Suppressor macrophage treated with lipopolysaccharide for 1 hour (primary cell): Measurements from ENCODE around the gene STXBP1.
A peak's percentile ranks its signal among the peaks of the same experiment; 100 is the strongest.

Experiments
- DNase-seq, 3 donors: peaks; one replicate each; pipeline ENCODE4 v3.0.0-alpha.2; 2020 to 2022

Gene STXBP1

DNA sequence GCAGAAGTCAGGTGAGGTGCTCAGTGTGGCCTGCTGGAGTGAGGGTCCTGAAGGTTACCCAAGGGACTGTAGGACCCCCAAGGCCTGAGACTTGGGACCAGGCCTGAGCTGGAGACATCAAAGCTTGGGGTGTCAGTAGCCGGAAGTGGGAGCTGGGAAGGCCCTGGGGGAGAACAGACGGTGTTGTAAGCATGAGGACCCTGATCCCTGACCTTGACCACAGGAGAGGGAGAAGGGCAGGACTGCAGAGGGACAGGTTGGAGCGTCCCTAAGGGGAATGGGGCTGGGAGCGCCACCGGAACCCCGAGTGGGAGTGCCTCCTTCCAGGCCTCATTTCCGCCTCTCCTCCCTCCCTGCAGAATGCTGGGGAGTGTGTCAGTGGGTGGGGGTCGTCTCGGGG lies 104.3 kb downstream of the STXBP1 start:
- no peak for DNase-seq

DNA sequence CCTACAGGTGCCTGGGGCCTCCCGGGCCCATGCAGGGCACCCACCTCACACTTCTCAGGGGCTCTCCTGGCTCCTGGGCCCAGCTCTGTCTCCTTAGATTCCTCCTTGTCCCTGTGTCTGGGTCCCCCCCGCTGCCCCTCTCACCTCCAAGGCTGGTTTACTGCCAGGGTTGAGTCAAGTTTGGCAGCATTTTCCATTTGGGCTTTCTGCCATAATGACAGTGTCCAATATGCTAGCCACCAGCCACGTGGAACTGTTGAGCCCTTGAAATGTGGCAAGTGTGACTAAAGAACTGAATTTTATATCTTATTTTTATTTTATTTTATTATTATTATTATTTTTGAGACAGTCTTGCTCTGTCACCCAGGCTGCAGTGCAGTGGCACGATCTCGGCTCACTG lies 105.7 kb downstream of the STXBP1 start:
- DNase-seq, result no peak

DNA sequence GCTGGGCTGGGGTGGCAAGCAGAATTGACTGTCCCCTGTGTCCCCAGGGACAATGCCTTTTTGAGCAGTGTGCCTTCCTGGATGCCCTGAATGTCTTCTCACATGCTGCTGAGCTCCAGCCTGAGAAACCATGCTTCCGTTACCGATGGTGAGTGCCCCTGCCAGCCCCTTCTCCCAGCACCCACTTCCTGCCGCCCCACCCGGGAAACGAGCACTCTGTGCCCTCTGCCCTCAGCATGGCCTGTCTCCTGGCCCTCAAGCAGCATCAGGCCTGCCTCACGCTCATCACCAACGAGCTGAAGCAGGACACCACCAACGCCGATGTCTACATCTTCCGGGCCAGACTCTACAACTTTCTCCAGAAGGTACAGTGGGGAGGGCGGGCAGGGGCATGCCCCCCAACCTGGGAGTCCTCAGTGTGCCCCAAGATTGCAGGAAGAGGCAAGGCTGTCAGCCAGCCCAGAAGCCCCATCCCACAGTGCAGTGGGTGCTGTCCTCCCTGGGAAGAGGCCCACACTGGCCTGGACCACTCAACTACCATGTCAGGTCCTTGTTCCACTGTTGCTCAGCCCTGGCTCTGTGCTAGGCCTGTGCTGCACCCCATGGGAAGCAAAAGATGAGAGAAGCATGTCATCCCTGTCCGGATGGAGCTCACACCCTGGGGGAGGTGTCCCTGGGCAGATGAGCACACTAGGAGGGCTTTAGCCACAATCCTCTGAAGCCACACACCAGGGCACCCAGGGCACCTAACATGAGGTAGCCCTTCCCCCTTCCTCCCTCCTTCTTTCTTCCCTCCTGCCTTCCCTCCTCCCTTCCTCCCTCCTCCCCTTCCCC lies 108.2 kb downstream of the STXBP1 start:
- DNase-seq, result no peak

DNA sequence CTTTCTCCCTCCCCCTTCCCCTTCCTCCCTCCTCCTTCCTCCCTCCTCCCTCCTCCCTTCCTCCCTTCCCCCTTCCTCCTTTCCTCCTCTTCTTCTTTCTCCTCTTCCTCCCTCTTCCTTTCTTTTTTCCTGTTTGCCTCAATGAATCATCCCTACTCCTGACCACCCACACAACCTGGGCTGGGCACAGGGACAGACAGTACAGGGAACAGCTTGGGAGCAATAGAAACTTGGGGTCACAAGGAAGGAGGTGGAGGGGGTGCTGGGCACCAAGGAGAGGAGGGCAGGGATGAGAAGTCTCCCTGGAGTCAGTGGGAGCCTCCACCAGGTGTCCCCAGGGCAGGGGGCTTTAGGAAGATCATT lies 108.8 kb downstream of the STXBP1 start:
- DNase-seq, result no peak

DNA sequence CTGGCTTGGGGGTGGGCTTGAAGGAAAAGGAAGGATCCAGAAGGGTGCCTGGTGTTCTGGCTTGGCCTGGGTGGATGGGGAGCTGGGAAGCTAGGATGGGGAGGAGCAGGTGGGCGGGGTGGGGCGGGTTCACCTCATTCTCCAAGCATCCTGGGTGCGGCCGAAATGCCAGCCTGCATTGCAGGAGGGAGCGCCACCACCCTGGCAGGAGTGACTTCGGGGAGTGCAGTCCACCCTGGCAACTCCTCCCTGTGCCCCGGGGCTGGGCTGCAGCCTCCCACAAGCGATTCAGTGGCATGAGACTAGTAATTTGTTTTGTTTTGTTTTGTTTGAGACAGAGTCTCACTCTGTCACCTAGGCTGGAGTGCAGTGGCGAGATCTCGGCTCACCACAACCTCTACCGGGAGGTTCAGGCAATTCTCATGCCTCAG lies 109.3 kb downstream of the STXBP1 start:
- DNase-seq, result no peak

DNA sequence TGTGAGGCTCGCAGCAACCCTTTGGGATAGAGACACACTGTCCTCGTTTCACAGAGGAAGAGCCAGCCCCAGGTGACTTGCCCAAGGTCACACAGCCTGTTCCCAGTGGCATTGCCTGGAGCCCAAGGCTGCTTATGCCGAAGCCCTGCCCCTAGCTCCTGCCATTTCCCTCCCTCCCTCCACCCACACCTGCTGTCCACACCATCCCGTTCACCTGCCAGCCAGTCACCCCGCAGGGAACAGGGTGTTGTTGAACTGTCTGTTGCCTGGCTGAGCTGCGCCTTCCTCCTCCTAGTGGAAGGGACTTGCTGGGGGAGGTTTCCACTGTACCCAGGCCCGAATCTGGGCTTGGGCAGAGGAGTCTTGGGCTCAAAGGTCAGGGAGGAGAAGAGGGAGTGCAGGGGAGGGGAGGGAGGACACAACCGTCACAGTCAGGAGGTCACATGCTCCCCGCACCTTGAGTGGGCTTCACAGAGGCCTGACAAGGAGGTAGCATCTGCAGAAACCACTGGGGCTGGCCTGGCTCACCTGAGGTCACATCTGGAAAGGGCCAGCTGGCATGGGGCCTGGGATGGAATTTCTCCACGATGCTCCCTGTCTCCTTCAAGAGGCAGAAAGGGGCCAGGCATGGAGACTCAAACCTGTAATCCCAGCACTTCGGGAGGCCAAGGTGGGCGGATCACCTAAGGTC lies 110.1 kb downstream of the STXBP1 start:
- no peak for DNase-seq

DNA sequence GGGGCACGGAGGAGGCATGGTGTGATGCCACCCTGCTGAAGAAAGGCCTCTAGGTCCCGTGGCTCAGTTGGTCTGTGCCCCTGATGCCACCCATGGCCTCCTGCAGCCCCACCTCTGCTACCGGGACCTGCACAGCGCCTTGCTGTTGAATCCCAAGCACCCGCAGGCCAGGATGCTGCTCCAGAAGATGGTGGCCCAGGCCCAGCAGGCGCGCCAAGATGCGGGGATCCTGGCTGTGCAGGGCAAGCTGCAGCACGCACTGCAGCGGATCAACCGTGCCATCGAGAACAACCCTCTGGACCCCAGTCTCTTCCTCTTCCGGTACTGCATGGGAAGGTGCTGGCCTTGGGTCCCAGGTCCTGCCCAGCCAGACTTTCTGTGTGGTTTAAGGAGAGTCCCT lies 110.9 kb downstream of the STXBP1 start:
- DNase-seq, result no peak

DNA sequence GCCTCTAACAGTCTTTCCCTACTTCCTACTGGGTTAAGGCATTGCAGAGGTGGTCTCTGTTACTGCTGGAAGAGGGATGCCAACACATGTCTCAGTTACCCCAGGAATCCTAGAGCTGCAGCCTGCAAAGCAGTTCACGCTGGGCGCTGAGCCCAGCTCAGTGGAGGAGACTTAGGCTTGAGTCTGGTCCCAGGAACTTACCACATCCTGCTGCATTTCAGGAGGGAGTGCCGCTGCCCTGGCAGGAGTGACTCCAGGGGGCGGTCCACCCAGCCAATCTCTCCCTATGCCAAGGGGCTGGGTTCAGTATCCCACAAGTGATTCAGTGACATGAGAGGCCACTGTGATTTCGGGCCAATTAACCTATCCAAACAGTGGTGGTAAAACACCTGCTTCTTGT lies 111.4 kb downstream of the STXBP1 start:
- no peak for DNase-seq

DNA sequence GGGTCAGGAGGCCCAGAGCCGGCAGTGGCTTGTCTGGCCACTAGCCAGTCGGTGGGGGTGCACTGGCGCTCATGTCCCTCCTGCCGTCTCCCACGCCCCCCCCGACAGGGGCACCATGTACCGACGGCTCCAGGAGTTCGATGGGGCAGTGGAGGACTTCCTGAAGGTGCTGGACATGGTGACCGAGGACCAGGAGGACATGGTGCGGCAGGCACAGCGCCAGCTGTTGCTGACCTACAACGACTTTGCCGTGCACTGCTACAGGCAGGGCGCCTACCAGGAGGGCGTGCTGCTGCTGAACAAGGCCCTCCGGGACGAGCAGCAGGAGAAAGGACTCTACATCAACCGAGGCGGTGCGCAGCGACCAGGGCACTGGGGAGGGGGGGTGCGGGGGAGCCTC lies 111.9 kb downstream of the STXBP1 start:
- no peak for DNase-seq

DNA sequence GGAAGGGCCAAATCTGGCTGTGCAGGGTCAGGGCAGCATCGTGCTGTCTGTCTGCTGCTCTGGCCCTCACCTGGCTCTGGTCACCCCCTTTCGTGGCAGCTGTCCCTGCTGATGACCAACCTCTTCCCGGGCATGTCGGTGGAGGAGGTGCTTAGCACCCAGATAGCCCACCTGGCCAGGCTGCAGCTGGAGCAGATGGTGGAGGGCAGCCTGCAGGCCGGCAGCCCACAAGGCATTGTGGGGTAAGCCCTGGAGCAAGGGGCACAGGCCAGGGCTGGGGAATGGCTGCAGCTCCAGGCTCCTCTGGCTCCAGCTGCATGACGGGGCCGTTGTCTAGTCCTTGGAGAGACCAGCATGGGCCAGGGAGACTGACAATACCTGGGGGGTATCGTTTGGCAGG lies 114.8 kb downstream of the STXBP1 start:
- DNase-seq, result no peak

DNA sequence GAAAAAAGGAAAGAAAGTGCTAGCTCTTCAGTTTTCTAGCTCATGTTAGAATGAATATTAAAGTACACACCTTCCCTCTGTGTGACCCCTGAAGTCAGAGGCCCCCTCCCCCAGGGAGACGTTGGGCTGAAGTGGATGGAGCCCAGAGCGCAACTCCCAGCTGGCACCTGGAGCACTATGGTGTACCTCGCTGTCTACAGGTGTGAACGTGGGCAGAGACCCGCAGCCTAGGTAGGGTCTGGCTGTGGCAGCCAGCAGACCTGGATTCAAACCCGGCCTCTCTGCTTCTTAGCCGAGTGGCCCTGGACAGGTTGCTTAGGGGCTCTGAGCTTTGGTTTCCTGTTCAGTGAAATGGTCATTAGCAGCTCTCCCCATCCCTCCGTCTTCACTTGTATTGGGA lies 116.7 kb downstream of the STXBP1 start:
- DNase-seq, result no peak

DNA sequence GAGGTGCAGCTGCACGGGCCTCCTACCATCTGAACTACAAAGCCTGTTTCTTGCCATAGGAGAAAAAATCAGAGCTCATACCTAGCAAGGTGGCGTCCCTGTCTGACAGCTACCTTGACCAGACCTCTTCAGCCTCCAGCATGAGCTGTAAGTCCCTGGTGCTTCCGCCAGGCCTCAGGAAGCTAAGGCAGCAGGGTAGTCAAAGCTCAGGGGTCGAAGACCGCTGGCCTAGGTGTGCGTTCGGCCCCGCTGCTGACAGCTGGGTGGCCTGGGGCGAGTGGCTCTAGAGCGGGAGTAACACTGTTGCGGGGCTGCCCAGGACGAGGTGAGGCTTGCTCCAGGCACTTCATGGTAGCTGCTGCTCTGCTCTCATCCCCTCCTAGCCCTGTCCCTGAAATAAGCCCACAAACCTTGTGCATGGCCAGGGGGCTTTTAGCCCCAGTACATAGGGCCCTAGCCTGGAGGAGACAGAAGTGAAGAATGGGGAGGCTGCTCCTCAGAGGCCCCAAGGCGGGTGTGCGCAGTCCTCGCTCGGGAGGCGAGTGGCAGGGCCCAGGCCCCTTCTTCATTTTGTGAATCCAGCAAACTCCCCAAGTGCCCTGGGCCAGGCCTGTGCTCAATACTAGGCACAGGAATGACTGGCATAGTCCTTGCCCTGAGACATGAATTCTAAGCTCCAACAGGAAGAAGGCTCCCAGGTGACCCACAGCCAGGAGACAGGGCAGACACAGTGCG lies 117.6 kb downstream of the STXBP1 start:
- no peak for DNase-seq

DNA sequence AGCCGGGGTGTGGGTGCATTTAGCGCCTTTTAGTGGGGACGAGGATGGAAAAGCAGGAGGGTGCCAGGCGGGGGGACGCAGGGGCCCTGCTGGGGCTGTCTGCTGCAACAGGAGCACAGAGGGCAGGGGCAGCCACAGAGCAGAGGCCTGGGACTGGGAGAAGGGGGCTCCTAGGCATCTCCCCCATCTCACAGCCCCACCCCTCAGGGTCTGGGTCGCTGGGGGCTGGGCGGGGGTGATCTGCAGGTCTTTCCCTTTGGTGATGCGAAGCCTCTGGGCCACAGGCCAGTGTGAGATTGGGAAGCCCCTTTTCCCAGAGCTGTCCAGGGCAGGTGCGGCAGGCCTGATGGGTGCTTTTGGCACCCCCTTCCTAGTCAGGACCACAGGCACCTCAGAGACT lies 118.2 kb downstream of the STXBP1 start:
- no peak for DNase-seq

DNA sequence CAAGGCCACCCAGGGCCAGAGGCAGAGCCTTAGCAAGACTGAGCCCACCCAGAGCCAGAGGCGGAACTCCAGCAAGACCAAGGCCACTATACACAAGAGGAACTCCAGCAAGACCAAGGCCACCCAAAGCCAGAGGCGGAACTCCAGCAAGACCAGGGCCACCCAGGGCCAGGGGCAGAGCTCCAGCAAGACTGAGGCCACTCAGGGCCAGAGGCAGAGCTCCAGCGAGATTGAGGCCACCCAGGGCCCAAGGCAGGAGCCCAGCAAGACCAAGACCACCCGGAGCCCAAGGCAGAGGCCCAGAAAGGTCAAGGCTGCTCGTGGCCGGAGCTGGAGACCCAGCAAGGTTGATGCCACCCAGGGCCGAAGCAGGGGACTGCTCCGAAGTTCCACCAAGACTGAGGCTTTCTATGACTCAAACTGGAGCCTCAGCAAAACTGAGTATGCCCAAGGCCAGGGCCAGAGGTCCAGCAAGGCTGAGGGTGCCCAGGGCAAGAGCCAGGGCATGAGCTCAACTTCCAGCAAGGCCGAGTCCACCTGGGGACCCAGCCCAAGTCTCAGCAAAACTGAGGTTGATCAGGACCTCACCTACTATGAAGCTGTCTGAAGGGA lies 118.8 kb downstream of the STXBP1 start:
- no peak for DNase-seq

DNA sequence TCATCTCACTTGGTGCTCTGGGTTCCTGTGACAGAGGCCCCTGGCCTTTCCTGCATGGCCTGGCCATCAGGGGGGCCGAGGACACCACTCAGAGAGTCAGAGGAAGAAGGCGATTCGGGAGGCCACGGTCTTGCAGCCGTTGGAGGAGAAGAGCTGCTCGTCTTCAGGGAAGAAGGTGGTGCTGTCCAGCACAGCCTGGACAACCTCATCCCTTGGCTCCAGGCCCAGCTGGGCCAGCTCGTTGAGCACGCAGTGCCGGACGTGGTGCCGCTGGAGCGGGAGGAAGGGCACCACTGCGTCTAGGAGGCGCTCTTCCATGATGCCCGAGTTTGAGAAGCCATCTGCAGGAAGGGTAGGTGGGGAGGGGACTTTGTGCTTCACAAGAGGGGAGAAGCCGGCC lies 119.9 kb downstream of the STXBP1 start:
- no peak for DNase-seq

DNA sequence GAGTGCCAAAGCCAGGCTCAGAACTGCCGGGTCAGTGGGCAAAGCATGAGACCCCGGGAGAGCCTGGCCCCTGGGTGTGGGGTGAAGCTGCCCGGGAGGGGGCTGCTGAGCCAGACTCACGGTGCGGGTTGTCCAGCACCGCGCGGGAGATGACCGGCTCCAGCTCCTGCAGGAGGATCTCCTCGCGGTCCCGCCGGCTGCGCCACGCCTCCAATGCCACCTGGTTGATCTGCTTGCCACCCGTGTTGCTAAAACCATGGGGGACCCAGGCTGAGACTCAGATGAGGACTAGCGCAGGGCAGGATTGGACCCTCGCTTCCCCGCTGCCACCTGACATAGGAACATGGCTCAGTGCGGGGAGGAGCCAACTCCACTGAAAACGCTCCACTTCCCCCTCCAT lies 120.4 kb downstream of the STXBP1 start:
- DNase-seq, result no peak

DNA sequence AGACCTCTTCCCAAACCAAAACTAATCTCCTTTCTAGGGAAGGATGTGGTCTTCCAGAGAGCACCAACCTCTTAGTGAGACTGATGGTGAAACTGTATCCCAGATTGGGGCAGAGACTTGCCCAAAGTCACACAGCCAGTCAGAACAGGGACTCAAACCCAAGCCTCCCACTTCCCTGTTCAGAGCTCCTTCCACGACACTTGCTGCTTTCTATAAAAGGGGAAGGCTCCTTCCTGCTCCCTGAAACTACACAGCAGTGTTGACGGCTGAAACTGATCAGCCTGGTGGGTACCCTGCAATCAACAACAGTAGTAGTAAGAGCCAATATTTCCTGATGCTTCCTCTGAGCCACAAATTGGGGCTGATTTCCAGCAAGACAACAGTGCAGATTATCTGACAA lies 121.5 kb downstream of the STXBP1 start:
- peak; percentile 21 to 32 (median 30) for DNase-seq

DNA sequence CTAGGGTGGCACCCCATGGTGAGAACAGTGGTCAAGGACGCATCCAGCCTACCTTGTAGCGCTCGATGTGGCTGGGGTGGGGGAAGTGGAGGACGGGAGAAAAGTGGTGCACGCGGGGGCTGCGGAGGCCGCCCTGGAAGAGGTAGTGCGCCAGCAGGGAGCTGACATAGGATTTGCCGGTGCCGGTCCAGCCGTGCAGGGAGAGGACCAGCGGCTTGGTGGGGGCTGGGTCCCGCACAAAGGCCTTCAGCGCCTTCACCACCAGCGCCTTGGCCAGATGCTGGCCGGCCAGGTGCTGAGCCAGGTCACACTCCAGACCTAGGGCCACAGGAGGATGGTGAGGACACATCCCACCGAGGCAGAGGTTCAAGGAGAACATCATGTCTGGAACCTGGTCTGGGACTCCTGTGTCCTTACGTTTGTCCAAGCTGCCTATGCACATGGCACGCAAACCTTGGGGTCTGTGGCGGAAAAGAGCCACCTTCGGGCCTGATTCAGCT lies 122.2 kb downstream of the STXBP1 start:
- no peak for DNase-seq

DNA sequence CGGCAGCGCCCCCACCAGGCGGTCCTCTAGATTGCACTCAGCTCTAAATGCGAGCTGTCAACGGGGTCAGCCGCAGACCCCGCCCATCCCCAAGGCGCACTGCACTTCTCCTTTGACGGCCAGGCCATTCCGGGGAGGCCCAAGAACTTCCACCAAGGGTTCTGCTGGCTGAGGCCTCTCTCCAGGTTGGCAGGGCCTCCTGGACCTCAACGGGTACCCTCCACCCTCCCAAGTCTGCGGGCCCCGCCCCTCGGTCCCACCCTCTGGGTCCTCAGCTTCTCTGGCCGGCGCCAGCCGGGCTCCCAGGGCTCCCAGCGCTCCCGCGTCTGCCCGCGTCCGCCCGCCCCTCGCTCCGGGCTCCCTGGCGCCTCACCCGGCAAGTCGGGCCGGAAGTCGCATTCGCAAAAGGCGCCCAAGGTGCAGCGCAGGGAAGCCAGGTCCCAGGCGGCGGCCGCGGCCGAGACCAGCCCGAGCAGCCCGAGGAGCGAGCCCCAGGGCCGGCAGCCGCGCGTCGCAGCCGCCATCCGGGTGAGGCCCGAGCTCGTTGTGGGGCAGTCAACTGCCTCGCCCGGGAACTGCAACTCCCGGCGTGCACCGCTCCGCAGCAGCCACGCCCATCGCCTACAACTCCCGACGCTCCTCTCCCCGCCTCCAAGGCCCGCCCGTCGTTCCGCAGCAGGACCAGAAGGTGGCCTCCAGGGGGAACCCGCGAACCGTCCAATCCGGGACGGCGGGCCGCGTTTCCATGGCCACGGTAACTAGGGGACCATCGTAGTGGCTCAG lies 122.9 kb downstream of the STXBP1 start, which contains the start of gene TOR2A:
Gene TOR2A, minus strand, starts transcription at position 548 of the 783 bp plus-strand sequence. Its CDS starts 24 bp downstream, at position 524.
- DNase-seq, result peak; percentile 98 to 99 (median 99)

DNA sequence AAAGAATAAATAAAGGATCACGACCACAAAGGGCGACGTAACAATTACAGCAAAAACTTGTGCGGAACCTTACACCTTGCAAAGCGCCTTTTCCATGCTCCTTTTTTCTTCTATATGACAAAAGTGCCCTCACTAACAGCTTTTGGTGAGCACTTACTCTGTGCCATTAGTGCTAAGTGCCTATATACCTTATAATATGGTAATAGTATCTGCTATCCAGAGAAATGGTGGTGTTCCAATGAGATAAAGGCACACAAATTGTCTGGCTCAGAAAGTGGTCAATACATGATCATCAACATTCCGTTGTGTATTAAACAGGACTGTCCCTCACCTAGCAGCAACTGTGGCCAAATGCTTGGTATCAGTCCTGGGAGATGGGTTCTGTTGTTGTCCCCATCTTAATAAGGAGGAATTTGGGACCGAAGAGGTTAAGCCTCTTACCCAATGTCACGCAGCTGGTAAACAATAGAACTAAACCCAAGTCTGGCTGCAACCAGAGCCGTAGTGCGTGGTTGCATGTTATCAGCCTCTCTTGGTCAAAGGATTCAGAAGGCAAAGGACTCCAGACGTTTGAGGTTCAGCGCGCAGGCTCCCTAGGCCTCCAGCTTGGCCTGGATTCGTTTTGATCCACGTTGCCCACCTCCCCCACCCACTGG lies 123.6 kb downstream of the STXBP1 start:
- DNase-seq, result no peak

DNA sequence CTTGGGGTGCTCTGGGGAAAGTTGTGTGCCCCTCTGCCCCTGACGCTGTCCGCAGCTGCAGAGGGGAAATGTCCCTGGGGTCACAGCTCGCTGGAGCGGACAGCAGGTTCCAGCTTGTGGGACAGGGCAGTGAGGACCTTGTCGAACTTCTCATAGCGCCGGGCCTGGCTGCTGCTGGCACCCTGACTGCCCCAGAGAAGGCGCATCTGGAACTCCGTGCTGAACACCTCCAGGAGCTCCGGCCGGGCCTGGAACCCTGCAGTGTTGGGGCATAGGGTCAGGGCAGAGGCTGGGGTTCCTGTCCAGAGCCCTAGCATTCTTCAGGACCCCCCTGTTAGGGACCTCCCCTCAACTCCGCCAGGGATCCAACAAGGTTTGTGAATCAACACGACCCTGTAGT lies 126.6 kb downstream of the STXBP1 start:
- no peak for DNase-seq
